Measurements from ENCODE around the gene ART5. TPM values are rescaled to one million over a fixed set of nuclear protein-coding genes. Genes with fewer than 3 reads are reported as not detected.
A peak's percentile ranks its signal among the peaks of the same experiment; 100 is the strongest.

ART5 gene
- total and polyA plus RNA-seq, 7 donors: 0.17 to 0.82 TPM; not detected in 5

DNA sequence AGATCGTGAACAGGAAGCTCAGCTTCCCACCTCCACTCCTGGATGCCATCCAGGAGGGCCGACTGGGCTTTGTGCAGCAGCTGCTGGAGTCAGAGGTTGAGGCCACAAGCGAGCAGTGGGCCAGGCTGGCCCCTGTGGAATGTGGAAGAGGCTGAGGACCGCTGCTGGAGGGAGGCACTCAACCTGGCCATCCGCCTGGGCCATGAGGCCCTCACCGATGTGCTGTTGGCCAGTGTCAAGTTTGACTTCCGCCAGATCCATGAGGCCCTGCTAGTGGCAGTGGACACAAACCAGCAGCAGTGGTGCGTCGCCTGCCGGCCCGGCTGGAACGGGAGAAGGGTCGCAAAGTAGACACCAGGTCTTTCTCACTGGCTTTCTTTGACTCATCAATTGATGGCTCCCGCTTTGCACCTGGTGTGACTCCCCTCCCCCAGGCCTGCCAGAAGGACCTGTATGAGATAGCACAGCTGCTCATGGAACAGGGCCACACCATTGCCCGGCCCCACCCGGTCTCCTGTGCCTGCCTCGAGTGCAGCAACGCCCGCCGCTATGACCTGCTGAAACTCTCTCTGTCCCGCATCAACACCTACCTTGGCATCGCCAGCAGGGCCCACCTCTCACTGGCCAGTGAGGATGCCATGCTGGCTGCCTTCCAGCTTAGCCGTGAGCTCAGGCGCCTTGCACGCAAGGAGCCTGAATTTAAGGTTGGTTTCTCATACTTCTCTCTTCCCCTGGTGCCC lies 24.9 kb downstream of the ART5 start:
- no peak for TF ChIP-seq CTCF (IDR thresholded peaks at IDR 0.05)
- TF ChIP-seq EP300 (IDR thresholded peaks at IDR 0.05): no peak
- no peak for TF ChIP-seq POLR2AphosphoS5 (IDR thresholded peaks at IDR 0.05)
- TF ChIP-seq POLR2A (IDR thresholded peaks at IDR 0.05): no peak
- Histone ChIP-seq H3K36me3 (no peaks in the 10 kb centered on the region), H3K4me1 (no peaks in the 10 kb centered on the region), H3K4me3 (no peak overlapping the region), H3K27ac (no peak overlapping the region), H3K9me3 (no peaks in the 10 kb centered on the region), H3K27me3 (no peaks in the 10 kb centered on the region)
- 81% methylated on average over 25 of the region's 25 CpGs for WGBS, 2 donors
- peak; percentile 37 for DNase-seq
- intact Hi-C loops (cut with DNase I): no loop called here

- peak; percentile 28 for DNase-seq
- Histone ChIP-seq H3K36me3 (no peaks in the 10 kb centered on the region), H3K27ac (no peak overlapping the region), H3K27me3 (no peaks in the 10 kb centered on the region), H3K4me3 (no peak overlapping the region), H3K4me1 (no peaks in the 10 kb centered on the region), H3K9me3 (no peaks in the 10 kb centered on the region)
- intact Hi-C loops (cut with DNase I): no loop called here
- 87 to 89% methylated on average over 6 of the region's 6 CpGs for WGBS, 2 donors
- TF ChIP-seq POLR2AphosphoS5 (IDR thresholded peaks at IDR 0.05) (no peak), CTCF (IDR thresholded peaks at IDR 0.05) (no peak), POLR2A (IDR thresholded peaks at IDR 0.05) (no peak), EP300 (IDR thresholded peaks at IDR 0.05) (no peak)
These were observed 25.8 kb downstream of the ART5 start for GRCh38 chr11:3615998-3616397.

DNA sequence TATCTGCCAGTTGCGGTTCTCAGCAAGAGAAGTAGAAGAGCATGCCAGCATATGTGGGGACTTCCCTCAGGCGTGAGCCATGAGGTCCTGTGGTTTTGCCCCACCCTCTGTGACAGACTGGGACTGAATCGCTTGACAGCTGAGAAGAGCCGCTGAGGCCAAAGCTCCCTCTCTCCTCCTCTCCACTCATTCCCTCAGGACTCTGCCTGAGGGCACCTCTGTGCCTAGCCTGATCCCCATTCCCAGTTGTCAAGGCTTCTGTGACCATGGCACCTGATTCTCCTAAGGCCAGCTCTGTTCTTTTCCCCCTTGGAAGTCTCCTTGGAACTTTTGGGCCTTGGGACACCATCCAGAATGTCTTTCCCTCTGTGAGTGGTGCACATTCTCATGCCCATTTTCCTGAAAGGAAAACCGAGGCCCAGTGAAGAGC lies 27.0 kb downstream of the ART5 start:
- Histone ChIP-seq H3K4me3 (no peak overlapping the region), H3K9me3 (no peaks in the 10 kb centered on the region), H3K27ac (no peak overlapping the region), H3K27me3 (no peaks in the 10 kb centered on the region), H3K36me3 (no peaks in the 10 kb centered on the region), H3K4me1 (no peaks in the 10 kb centered on the region)
- intact Hi-C loops (cut with DNase I): no loop called here
- WGBS, 2 donors: 54 to 78% methylated on average over 5 of the region's 5 CpGs
- no peak for DNase-seq
- TF ChIP-seq CTCF (IDR thresholded peaks at IDR 0.05) (no peak), POLR2A (IDR thresholded peaks at IDR 0.05) (no peak), POLR2AphosphoS5 (IDR thresholded peaks at IDR 0.05) (no peak), EP300 (IDR thresholded peaks at IDR 0.05) (no peak)

GRCh38 chr11:3613998-3614741 lies 27.6 kb downstream of the ART5 start:
- H3K36me3 ChIP-seq: no peaks in the 10 kb centered on the region
- H3K4me1 ChIP-seq: no peaks in the 10 kb centered on the region
- no peaks in the 10 kb centered on the region for H3K9me3 ChIP-seq
- H3K4me3 ChIP-seq: no peak overlapping the region
- DNase-seq: no peak
- whole genome bisulfite sequencing, 2 donors: 56 to 76% methylated on average over 10 of the region's 10 CpGs
- TF ChIP-seq EP300 (IDR thresholded peaks at IDR 0.05) (no peak), CTCF (IDR thresholded peaks at IDR 0.05) (no peak), POLR2A (IDR thresholded peaks at IDR 0.05) (no peak), POLR2AphosphoS5 (IDR thresholded peaks at IDR 0.05) (peak in 1 of 4 donors; percentile 12)
- intact Hi-C loops (cut with DNase I): no loop called here
- no peaks in the 10 kb centered on the region for H3K27me3 ChIP-seq
- no peak overlapping the region for H3K27ac ChIP-seq

Data from sigmoid colon (tissue), 7 donors.